ENCODE results near the gene PDGFA. TPM values are rescaled to one million over a fixed set of nuclear protein-coding genes. Genes with fewer than 3 reads are reported as not detected.

PDGFA gene
- polyA plus RNA-seq, 1 experiment = 17.4 TPM

DNA sequence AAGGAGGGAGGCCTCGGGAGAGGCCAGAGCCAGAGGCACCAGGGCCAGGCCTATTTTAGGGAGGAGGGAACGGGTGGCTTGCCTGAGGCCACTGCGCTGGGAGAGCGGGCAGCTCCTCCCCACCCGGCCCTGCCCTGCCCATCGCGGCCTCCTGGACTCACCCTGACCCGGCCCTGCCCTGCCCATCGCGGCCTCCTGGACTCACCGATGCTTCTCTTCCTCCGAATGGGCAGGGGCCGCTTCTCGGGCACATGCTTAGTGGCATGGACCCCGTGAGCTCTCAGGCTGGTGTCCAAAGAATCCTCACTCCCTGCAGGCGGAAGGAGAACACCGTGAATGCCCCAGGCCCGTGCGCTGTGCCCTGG is 7.5 kb downstream of the PDGFA start:
- POLR2A ChIA-PET = no interaction called here
- no peak for DNase-seq (ENCODE audit: low read depth)
- H3K36me3 ChIP-seq (ENCODE audit: control insufficient read depth, insufficient read depth, low read length) = peaks cover 18% of the 10 kb centered on the region
- H3K27me3 ChIP-seq (ENCODE audit: control insufficient read depth, insufficient read depth, low read length) = no peaks in the 10 kb centered on the region
- TF ChIP-seq, protein P1, sequence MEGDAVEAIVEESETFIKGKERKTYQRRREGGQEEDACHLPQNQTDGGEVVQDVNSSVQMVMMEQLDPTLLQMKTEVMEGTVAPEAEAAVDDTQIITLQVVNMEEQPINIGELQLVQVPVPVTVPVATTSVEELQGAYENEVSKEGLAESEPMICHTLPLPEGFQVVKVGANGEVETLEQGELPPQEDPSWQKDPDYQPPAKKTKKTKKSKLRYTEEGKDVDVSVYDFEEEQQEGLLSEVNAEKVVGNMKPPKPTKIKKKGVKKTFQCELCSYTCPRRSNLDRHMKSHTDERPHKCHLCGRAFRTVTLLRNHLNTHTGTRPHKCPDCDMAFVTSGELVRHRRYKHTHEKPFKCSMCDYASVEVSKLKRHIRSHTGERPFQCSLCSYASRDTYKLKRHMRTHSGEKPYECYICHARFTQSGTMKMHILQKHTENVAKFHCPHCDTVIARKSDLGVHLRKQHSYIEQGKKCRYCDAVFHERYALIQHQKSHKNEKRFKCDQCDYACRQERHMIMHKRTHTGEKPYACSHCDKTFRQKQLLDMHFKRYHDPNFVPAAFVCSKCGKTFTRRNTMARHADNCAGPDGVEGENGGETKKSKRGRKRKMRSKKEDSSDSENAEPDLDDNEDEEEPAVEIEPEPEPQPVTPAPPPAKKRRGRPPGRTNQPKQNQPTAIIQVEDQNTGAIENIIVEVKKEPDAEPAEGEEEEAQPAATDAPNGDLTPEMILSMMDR (IDR thresholded peaks at IDR 0.05; ENCODE audit: insufficient read depth, low read depth, low read length) = no peak
- no peak overlapping the region for H3K4me3 ChIP-seq (ENCODE audit: low read depth, low read length)
- CTCF ChIA-PET = no interaction called here

DNA sequence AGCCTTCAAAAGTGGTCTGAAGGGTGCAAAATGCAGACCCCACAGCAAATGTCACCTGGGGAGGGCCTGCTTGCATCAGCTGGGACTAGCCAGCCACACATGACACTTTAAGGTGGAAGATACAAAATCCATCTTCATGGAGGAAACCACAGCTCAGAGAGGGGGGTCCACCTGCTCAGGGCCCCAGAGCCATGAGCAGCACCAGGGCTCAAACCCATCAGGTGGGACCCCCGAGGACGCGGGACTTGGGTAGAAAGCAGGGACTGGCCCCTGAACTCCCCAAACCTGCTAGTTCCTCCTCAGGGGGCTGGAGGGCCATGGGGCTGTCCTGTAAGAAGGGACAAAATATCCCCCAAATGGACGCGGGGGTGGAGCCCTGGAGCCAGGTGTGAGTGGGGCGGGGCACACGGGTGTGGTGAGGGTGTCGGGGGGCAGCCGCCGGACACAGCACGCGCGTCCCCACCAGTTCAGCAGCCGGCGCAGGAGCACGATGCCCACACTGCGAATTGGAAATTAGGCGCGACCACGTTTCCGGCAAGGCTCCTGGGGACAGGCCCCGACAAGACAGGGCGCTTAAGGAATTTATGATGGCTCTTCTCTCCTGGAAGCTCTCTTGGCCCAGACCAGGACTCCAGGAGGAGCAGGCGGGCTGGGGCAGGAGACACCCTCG is 8.0 kb downstream of the PDGFA start:
- CTCF ChIA-PET = no interaction called here

DNA sequence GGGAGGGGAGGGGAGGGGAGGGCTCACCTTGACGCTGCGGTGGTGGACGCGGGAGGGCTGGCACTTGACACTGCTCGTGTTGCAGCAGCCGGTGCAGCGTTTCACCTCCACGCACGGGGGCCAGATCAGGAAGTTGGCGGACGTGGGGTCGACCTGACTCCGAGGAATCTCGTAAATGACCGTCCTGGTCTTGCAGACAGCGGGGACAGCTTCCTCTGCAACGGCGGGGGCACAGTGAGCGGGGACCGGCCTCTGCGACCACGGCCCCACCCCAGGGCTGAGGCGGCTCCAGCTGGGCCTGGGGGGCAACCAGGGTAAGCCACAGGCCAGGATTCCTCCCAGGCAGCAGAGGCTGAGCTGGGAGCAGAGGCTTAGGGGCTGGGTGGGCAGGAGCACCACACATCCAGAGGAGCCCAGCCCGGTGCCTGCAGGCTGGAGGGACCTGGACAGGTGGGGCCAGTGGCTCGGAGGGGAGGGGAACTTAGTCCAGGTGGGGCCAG is 8.8 kb downstream of the PDGFA start:
- CTCF ChIA-PET = no interaction called here
- no peak for DNase-seq (ENCODE audit: low read depth)

More for the DNA sequence above, 8.0 kb downstream of the PDGFA start:
- POLR2A ChIA-PET = no interaction called here
- DNase-seq (ENCODE audit: low read depth) = no peak
- TF ChIP-seq, protein P1 (IDR thresholded peaks at IDR 0.05; ENCODE audit: insufficient read depth, low read depth, low read length) = no peak
- no peaks in the 10 kb centered on the region for H3K27me3 ChIP-seq (ENCODE audit: control insufficient read depth, insufficient read depth, low read length)
- H3K4me3 ChIP-seq (ENCODE audit: low read depth, low read length) = no peak overlapping the region
- peaks cover 20% of the 10 kb centered on the region for H3K36me3 ChIP-seq (ENCODE audit: control insufficient read depth, insufficient read depth, low read length)

DNA sequence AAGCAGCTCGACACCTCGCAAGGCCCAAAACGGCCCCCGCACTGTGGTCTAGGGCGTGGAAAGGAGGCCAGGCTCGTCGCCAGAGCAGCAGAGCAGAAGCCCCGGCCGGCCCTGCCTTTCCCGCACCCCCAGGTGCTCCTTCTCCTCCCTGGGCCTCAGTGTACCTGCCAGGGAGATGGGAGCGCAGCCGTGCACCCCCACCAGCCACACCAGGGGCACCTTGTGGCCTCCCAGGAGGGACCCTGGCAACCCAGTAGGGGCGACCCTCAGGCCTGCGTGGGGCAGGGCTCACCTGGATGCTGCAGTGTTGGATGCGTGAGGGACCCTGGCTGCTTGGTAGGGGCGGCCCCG is 9.5 kb downstream of the PDGFA start:
- Histone ChIP-seq H3K36me3 (ENCODE audit: control insufficient read depth, insufficient read depth, low read length) (peaks cover 27% of the 10 kb centered on the region), H3K4me3 (ENCODE audit: low read depth, low read length) (no peak overlapping the region), H3K27me3 (ENCODE audit: control insufficient read depth, insufficient read depth, low read length) (no peaks in the 10 kb centered on the region)
- DNase-seq (ENCODE audit: low read depth) = no peak
- TF ChIP-seq, protein P1 (IDR thresholded peaks at IDR 0.05; ENCODE audit: insufficient read depth, low read depth, low read length) = no peak
- ChIA-PET CTCF (no interaction called here), POLR2A (no interaction called here)

More for the DNA sequence above, 8.8 kb downstream of the PDGFA start:
- no peaks in the 10 kb centered on the region for H3K27me3 ChIP-seq (ENCODE audit: control insufficient read depth, insufficient read depth, low read length)
- H3K36me3 ChIP-seq (ENCODE audit: control insufficient read depth, insufficient read depth, low read length) = peaks cover 24% of the 10 kb centered on the region
- POLR2A ChIA-PET = no interaction called here
- no peak overlapping the region for H3K4me3 ChIP-seq (ENCODE audit: low read depth, low read length)
- TF ChIP-seq, protein P1 (IDR thresholded peaks at IDR 0.05; ENCODE audit: insufficient read depth, low read depth, low read length) = no peak

DNA sequence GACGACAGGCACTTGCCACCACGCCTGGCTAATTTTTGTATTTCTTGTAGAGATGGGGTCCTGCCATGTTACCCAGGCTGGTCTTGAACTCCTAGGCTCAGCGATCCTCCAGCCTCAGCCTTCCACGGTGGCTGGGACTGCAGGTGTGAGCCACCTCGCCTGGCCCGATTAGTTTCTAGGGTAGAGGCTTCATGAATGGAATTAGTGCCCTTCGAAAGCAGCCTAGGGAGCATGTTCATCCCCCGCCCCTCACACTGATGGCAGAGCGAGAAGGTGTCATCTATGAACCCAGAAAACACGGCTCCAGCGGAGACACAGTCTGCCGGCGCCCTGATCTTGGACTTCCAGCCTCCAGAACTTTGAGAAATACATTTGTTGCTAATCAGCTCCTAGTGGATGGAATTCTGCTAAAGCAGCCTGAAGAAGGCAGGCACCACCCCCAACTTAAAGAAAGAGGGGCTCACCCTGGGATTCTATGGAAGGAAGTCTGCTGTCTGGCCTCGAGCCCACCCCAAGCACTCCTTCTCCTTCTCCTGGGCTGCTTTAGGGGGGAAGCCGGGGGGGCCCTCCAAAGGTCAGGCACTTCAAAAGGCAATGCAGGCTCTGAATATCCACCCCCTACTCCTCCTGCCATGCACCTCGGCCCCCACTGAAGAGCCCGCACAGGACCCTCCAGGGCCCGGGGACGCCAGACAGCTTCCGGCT is 10.1 kb downstream of the PDGFA start:
- TF ChIP-seq, protein P1 (IDR thresholded peaks at IDR 0.05; ENCODE audit: insufficient read depth, low read depth, low read length) = no peak
- no peak for DNase-seq (ENCODE audit: low read depth)
- Histone ChIP-seq H3K36me3 (ENCODE audit: control insufficient read depth, insufficient read depth, low read length) (peaks cover 27% of the 10 kb centered on the region), H3K4me3 (ENCODE audit: low read depth, low read length) (no peak overlapping the region), H3K27me3 (ENCODE audit: control insufficient read depth, insufficient read depth, low read length) (no peaks in the 10 kb centered on the region)
- POLR2A ChIA-PET = no interaction called here
- CTCF ChIA-PET = no interaction called here

Data from BJ (cell line).